Endothelial cell of umbilical vein (primary cell): ENCODE results near the gene C3orf62. TPM values are rescaled to one million over a fixed set of nuclear protein-coding genes. Genes with fewer than 3 reads are reported as not detected.
"Not testable (repeated sequence)": the region's sequence is repeated elsewhere in the genome, so short reads cannot be mapped to it uniquely, and the experiment has no call there.

Experiments used
- BruUV-seq: library from RNA; stranded (reverse); fragments of 400-500 nt; replicated peaks from 2 replicates; lab custom pipeline; 2021; lab: Mats Ljungman, UMichigan
- CTCF ChIA-PET: fragments of 300-600, 350-600 bp; sonication (Branson Sonifier 250); formaldehyde crosslinking; loops from one replicate; lab custom pipeline; 2021; ENCODE audit warnings: antibody characterized with exemption, inconsistent platforms; lab: Charles Lee
- POLR2A ChIA-PET: fragments of 300-600, 350-600 bp; sonication (Branson Sonifier 250); formaldehyde crosslinking; loops from one replicate; lab custom pipeline; 2021; ENCODE audit warnings: antibody characterized with exemption, inconsistent platforms; lab: Charles Lee
- DNase-seq: peaks from one replicate; pipeline ENCODE4 v3.0.0-alpha.2; 2011; ENCODE audit warnings: low read depth, low spot score
- FAIRE-seq: peaks from 2 replicates; lab custom pipeline; 2011; peaks lifted over from hg19 to GRCh38; lab: Jason Lieb, UNC
- H2AFZ ChIP-seq: 2 replicates; pipeline ENCODE4 v1.6.0; 2012; ENCODE audit warnings: low read depth, low read length, control low read depth, inconsistent platforms
- H3K27ac ChIP-seq: 2 replicates; pipeline ENCODE4 v1.5.1; 2011; ENCODE audit warnings: low read depth, mild to moderate bottlenecking, control low read depth, low read length, moderate library complexity; ENCODE audit not compliant: insufficient read depth
- H3K27me3 ChIP-seq, 2 experiments: 2 replicates each; pipeline versions ENCODE4 v1.6.0 to v1.6.1; 2011; ENCODE audit warnings: low read length in 2 of 2, mixed read lengths in 1 of 2; ENCODE audit not compliant: control insufficient read depth in 2 of 2, insufficient read depth in 2 of 2
- H3K36me3 ChIP-seq, 2 experiments: 2 replicates in 1 of 2; 3 replicates in 1 of 2; pipeline ENCODE4 v1.5.1; 2011; ENCODE audit warnings: low read length in 2 of 2, mild to moderate bottlenecking in 1 of 2, moderate library complexity in 1 of 2; ENCODE audit not compliant: control insufficient read depth in 2 of 2, insufficient read depth in 2 of 2; ENCODE audit errors: extremely low read depth in 1 of 2
- H3K4me1 ChIP-seq: 3 replicates; pipeline ENCODE4 v1.5.1; 2011; ENCODE audit warnings: mild to moderate bottlenecking, low read length; ENCODE audit not compliant: control insufficient read depth, insufficient read depth; ENCODE audit errors: extremely low read depth
- H3K4me2 ChIP-seq: 2 replicates; pipeline ENCODE4 v1.6.1; 2011; ENCODE audit warnings: low read length, control low read depth, mixed read lengths; ENCODE audit not compliant: insufficient read depth
- H3K4me3 ChIP-seq, 3 experiments: fragments of 200-600 bp in 1 of 3; sonication (generic), shearing (Covaris generic) in 1 of 3; replicated peaks in 1 of 3; 2 replicates each; pipeline ENCODE4 v1.5.1; 2011 to 2016; ENCODE audit warnings: control low read depth in 3 of 3, low read length in 3 of 3, mild to moderate bottlenecking in 2 of 3, inconsistent platforms in 1 of 3, low read depth in 1 of 3, moderate library complexity in 1 of 3; ENCODE audit not compliant: insufficient read depth in 1 of 3
- H3K79me2 ChIP-seq: 2 replicates; pipeline ENCODE4 v1.6.0; 2012; ENCODE audit warnings: low read length, inconsistent platforms; ENCODE audit not compliant: control insufficient read depth, insufficient read depth
- H3K9ac ChIP-seq: replicated peaks from 2 replicates; pipeline ENCODE3; 2011; ENCODE audit warnings: low read length, control low read depth; ENCODE audit not compliant: insufficient read depth; ENCODE audit errors: extremely low read depth
- H3K9me1 ChIP-seq: replicated peaks from 3 replicates; pipeline ENCODE4 v1.6.0; 2011; ENCODE audit warnings: mild to moderate bottlenecking, low read length; ENCODE audit not compliant: control insufficient read depth, insufficient read depth; ENCODE audit errors: extremely low read depth
- H3K9me3 ChIP-seq: replicated peaks from 2 replicates; pipeline ENCODE4 v1.5.1; 2012; ENCODE audit warnings: low read length, inconsistent platforms; ENCODE audit not compliant: control insufficient read depth, insufficient read depth
- H4K20me1 ChIP-seq: replicated peaks from 2 replicates; pipeline ENCODE3; 2011; ENCODE audit warnings: mild to moderate bottlenecking, low read length; ENCODE audit not compliant: control insufficient read depth, insufficient read depth; ENCODE audit errors: extremely low read depth
- CTCF ChIP-seq, 2 donors: IDR thresholded peaks; 1 replicate in 1 of 2; 2 replicates in 1 of 2; pipeline ENCODE4 v1.5.1; 2011; ENCODE audit warnings: low read length in 2 of 2, mild to moderate bottlenecking in 2 of 2, moderate library complexity in 2 of 2, control low read depth in 1 of 2, inconsistent platforms in 1 of 2, low read depth in 1 of 2; ENCODE audit not compliant: insufficient read depth in 1 of 2; ENCODE audit errors: extremely low read depth in 1 of 2
- EZH2 ChIP-seq: IDR thresholded peaks from 2 replicates; pipeline ENCODE4 v1.6.1; 2012; ENCODE audit warnings: borderline replicate concordance, low read depth, mild to moderate bottlenecking, moderate library complexity, low read length, inconsistent platforms; ENCODE audit not compliant: severe bottlenecking
- FOS ChIP-seq: IDR thresholded peaks from 2 replicates; pipeline ENCODE4 v1.6.1; 2011; ENCODE audit warnings: mild to moderate bottlenecking, low read length, moderate library complexity, borderline replicate concordance; ENCODE audit not compliant: insufficient read depth
- GATA2 ChIP-seq: IDR thresholded peaks from 2 replicates; pipeline ENCODE4 v1.7.0; 2011; ENCODE audit warnings: low read depth, mild to moderate bottlenecking, moderate library complexity, mixed read lengths, low read length; ENCODE audit not compliant: insufficient read length, insufficient read depth
- JUN ChIP-seq: IDR thresholded peaks from 2 replicates; pipeline ENCODE4 v1.6.1; 2011; ENCODE audit warnings: borderline replicate concordance, low read depth; ENCODE audit not compliant: insufficient read length, insufficient read depth
- MAX ChIP-seq: IDR thresholded peaks from 2 replicates; pipeline ENCODE4 v1.6.1; 2011; ENCODE audit not compliant: insufficient read depth, insufficient read length
- MYC ChIP-seq: IDR thresholded peaks from one replicate; pipeline ENCODE4 v1.6.1; 2011; ENCODE audit warnings: mild to moderate bottlenecking, low read depth, low read length
- POLR2A ChIP-seq: IDR thresholded peaks from 2 replicates; pipeline ENCODE4 v1.6.1; 2012; ENCODE audit warnings: low read depth, mild to moderate bottlenecking, control low read depth, low read length
- POLR2AphosphoS5 ChIP-seq: IDR thresholded peaks from 2 replicates; pipeline ENCODE4 v1.6.1; 2012; ENCODE audit warnings: low read depth, mild to moderate bottlenecking, control low read depth, low read length, moderate library complexity; ENCODE audit not compliant: insufficient read depth
- dilution Hi-C: fragments of 300-500 bp; cut with MboI; formaldehyde crosslinking; loops from one replicate; pipeline ENCODE4 v1.15.0; 2019; ENCODE audit warnings: low sequenced_read_pairs; ENCODE audit not compliant: extremely low pct_ligation_motif_present
- intact Hi-C: fragments of 100-400 bp; cut with micrococcal nuclease; formaldehyde crosslinking; loops from one replicate; pipeline ENCODE4 v1.10.0; 2022
- polyA plus RNA-seq, 4 experiments: library from polyadenylated mRNA; depleted of rRNA in 3 of 4; stranded (reverse) in 3 of 4; unstranded in 1 of 4; fragments of >200 nt; gene quantifications; 2 replicates each; pipeline versions ENCODE4 v1.2.1 to v1.2.3, GENCODE V29; 2011 to 2012; ENCODE audit warnings: missing spikeins in 1 of 4
- total RNA-seq: library from RNA; stranded (reverse); gene quantifications from 2 replicates; pipeline ENCODE4 v1.2.3, GENCODE V29; 2021

Gene C3orf62
- total and polyA plus RNA-seq, 2 donors (not counting 3 experiments of a cell fraction or from before 2014, with no cell fraction given) = 2.8 to 5.6 TPM

GRCh38 chr3:49244581-49245205 lies 32.3 kb downstream of the C3orf62 start:
- ChIA-PET POLR2A (no interaction called here), CTCF (no interaction called here)
- Histone ChIP-seq H3K79me2 (no peaks in the 10 kb centered on the region), H4K20me1 (no peaks in the 10 kb centered on the region), H3K27me3 (no peaks in the 10 kb centered on the region), H3K4me1 (no peaks in the 10 kb centered on the region), H3K27ac (no peak overlapping the region), H3K9ac (no peak overlapping the region), H3K4me3 (no peak overlapping the region), H3K9me1 (no peaks in the 10 kb centered on the region), H3K4me2 (no peak overlapping the region), H3K36me3 (no peaks in the 10 kb centered on the region), H2AFZ (no peak overlapping the region), H3K9me3 (no peaks in the 10 kb centered on the region)
- dilution Hi-C loops = no loop called here
- DNase-seq = no peak
- TF ChIP-seq MAX (no peak), FOS (no peak), GATA2 (no peak), EZH2 (no peak), MYC (no peak), POLR2A (no peak), JUN (no peak), POLR2AphosphoS5 (no peak), CTCF (IDR thresholded peaks at IDR 0.05; ENCODE audit: extremely low read depth in 1 of 2, insufficient read depth in 1 of 2, low read depth in 1 of 2, low read length in 2 of 2) (no peak)
- no TSS peak for BruUV-seq
- no peak for FAIRE-seq
- intact Hi-C loops = no loop called here

GRCh38 chr3:49240091-49240490 lies 36.9 kb downstream of the C3orf62 start:
- H3K79me2 ChIP-seq, H3K9me3 ChIP-seq, H3K27ac ChIP-seq, DNase-seq, BruUV-seq, H3K36me3 ChIP-seq, H3K9me1 ChIP-seq, H4K20me1 ChIP-seq, POLR2A ChIA-PET, dilution Hi-C loops, CTCF ChIA-PET, H3K27me3 ChIP-seq, H3K4me2 ChIP-seq, FAIRE-seq, H3K9ac ChIP-seq, H3K4me1 ChIP-seq, H2AFZ ChIP-seq, H3K4me3 ChIP-seq, intact Hi-C loops: not testable (repeated sequence)
